ENCODE measurements around the gene ARHGAP24. TPM values are rescaled to one million over a fixed set of nuclear protein-coding genes. Genes with fewer than 3 reads are reported as not detected.
"Not testable (repeated sequence)": the region's sequence is repeated elsewhere in the genome, so short reads cannot be mapped to it uniquely, and the experiment has no call there.

Gene ARHGAP24
- total RNA-seq, 1 donor from 2014 or later = 34.2 TPM

DNA sequence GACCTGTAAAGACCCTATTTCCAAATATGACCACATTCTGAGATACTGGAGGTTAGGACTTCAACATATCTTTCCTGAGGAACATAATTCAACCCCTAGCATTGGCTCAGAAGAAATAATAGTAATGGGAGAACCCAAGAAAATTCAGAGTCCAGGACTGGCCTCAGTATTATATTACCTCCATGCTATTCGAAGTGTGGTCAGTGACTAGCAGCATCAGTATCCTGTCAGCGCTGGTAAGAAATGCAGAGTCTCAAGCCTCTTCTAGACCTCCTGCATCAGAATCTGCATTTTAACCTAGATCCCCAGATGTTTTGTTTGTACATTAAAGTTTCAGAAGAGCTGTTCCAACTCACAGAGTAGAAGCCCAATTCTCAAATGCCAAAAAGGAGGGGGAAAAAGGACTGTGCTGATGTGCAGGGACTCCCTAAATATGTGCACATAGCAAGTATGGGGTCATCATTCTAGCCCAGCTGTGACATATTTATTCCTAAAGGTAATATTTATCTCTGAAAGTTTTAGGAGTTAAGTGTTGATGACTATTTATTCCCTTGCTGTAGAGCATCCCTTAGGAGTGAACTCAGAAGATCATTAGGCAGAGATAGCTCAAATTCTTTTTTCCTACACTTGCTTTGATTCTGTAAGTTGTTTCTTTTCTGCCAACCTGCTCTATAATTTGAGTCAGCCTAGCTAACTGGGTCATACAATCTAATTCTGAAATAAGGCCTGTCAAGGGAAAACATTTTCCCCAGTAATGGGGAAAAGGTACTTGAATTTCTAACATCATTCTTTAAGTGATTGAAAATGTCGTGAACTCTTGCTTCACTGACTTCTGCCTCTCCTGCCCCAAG, 361.9 kb downstream of the ARHGAP24 start:
- DNase-seq (ENCODE audit: extremely low read depth, low read depth, low spot score) = no peak

GRCh38 chr4:85837439-85837733, 362.4 kb downstream of the ARHGAP24 start:
- no peak for DNase-seq (ENCODE audit: extremely low read depth, low read depth, low spot score)

GRCh38 chr4:85839981-85840451, 365.1 kb downstream of the ARHGAP24 start:
- not testable (repeated sequence) for DNase-seq (ENCODE audit: extremely low read depth, low read depth, low spot score)

- DNase-seq (ENCODE audit: extremely low read depth, low read depth, low spot score) = peak; percentile 61
Observed at GRCh38 chr4:85842540-85842939, 367.6 kb downstream of the ARHGAP24 start.

GRCh38 chr4:85853740-85854139, 378.8 kb downstream of the ARHGAP24 start:
- DNase-seq (ENCODE audit: extremely low read depth, low read depth, low spot score) = not testable (repeated sequence)

DNA sequence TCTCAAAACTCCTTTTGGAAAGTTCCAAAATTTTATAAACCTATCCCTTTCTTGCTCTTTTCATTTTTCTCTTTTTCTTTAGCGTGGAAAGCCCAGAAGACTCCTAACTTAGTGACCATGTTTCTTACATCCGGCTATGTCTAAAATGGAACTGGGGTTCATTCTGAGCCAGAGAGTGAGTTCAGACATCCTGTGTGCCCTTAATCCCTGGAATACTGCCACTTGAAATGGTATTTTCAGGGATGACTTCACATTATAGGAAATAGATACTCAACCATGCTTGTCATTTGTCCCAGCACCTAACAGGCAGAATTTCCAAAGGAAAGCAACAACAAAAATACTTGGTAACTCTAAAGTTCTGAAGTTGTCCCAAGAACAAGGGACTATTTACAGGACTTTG, 379.6 kb downstream of the ARHGAP24 start:
- DNase-seq (ENCODE audit: extremely low read depth, low read depth, low spot score) = no peak

DNA sequence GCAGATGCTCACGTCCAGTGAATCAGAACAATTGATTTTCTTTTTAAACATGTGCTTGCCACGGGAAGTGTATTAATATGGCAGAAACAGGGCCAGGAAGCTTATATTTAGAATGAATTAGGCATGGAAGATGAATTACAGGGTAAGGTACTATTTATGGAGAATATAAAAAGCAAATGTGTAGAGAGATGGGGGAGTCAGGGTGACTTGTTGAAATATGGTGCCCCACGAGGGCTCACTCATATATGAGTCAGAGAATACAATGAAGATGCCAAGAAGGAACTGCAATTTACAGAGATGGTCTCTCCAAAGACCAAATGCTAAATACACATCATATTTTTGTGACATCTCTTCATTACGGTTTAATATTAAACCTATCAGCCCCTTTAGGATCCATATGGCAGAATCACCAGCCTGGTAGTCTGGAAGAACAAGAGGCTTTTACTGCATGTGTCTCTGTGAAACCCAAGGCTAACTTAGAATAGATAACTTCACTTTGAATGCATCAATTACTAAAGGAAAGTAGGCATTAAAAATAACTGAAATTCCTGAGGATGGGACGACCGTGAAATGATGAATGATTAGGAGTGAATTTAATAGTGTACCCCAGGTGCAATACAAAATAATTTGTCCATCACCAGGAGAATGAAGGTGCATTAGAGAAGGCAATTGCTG, 385.3 kb downstream of the ARHGAP24 start:
- DNase-seq (ENCODE audit: extremely low read depth, low read depth, low spot score) = no peak

DNA sequence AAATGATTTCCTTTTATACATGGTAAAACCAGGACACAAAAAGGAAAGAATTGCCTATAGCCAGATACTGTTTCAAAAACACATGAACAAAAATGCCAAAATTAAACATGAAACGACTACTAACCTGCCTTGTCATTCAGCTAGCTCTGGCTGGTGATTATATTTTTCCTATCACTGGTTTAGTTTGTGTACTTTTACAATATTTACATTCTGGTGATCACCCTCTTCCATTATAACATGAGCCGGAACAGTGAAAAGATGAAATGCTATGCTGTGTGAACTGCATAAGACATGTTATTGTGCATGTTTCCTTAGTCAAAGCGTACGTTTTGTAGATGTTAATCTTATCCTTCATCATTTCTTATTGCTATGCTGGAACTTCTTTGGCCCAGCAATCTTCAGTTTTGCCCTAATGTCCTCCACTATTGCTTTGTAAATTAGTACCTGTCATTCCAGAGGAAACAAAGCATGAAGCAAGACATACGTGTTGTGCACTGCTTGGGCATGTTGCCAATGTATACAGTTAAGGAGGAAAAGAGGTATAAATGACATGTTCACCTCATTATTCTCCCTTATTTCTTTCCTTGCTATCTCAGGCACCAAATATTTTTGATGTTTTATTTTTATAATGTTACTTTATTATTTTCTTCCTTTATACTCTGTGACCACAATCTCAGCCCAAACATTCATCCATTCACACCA, 386.3 kb downstream of the ARHGAP24 start:
- DNase-seq (ENCODE audit: extremely low read depth, low read depth, low spot score) = no peak

- DNase-seq (ENCODE audit: extremely low read depth, low read depth, low spot score) = no peak
Observed at GRCh38 chr4:85862896-85863295, 387.9 kb downstream of the ARHGAP24 start.

DNA sequence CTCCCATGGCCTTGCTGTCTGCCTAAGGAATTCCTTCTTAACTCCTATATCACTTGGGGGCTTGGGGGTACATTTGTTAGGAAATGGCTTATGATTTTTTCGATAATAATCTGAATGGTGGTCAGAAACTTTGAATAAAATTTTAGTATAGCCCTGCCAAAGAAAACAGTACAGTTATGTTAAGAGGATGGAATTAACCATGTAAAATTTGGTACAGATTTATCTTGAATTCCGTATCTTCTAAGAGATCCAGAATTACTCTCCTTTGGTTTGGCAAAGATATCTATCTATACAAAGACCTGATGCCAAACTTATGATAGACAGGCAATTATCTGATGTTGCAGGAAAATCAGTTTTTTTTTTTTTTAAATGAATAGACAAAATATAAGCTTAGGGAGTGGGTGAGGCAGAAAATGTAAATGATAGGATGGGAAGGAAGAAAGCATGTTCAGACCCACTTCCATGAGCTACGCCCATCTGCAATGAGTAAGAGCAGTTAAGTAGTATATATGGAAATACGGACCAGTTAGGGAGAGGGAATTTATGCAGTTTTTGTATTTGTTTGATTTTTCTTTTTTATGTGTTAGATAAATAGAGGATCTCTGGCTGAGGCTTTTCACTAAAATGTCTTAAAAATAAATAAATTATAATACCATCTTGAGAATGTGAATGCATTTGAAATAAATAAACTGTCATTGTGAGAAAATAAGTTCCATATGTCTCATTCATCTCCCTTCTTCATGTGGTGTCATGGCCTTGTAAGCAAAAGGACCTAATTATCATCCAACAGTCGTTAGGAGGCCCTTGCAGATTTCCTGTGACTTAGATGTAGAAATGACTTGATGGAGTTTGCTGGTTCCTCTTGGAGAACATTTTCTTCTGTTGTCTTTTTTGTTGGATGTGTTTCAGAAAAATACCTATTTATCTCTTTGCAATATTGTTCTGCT, 389.6 kb downstream of the ARHGAP24 start:
- no peak for DNase-seq (ENCODE audit: extremely low read depth, low read depth, low spot score)

DNA sequence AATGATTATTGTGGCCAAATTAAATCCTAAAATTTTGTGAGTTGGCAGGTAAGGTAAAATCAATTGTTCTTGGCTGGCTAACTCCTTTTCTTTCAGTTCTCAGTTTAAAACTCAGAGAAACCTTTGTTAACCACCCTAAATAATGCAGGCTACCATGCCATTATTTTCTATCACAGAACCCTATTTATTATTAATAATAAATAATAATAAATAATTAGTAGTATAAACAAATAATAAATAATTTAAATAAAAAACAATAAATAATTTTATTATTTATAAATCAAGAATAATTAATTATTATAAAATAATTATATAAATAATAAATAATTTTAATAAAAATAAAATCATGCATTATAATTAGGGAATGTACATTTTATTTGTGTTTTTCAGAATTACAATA, 390.3 kb downstream of the ARHGAP24 start:
- no peak for DNase-seq (ENCODE audit: extremely low read depth, low read depth, low spot score)

GRCh38 chr4:85866508-85866907, 391.6 kb downstream of the ARHGAP24 start:
- DNase-seq (ENCODE audit: extremely low read depth, low read depth, low spot score) = no peak

- no peak for DNase-seq (ENCODE audit: extremely low read depth, low read depth, low spot score)
Observed at GRCh38 chr4:85867271-85867670, 392.3 kb downstream of the ARHGAP24 start.

GRCh38 chr4:85869181-85869580, 394.2 kb downstream of the ARHGAP24 start:
- DNase-seq (ENCODE audit: extremely low read depth, low read depth, low spot score) = no peak

- no peak for DNase-seq (ENCODE audit: extremely low read depth, low read depth, low spot score)
Observed at GRCh38 chr4:85870298-85871083, 395.5 kb downstream of the ARHGAP24 start.

GRCh38 chr4:85873566-85873965, 398.6 kb downstream of the ARHGAP24 start:
- DNase-seq (ENCODE audit: extremely low read depth, low read depth, low spot score) = no peak

- no peak for DNase-seq (ENCODE audit: extremely low read depth, low read depth, low spot score)
Observed at GRCh38 chr4:85879518-85879917, 404.6 kb downstream of the ARHGAP24 start.

- DNase-seq (ENCODE audit: extremely low read depth, low read depth, low spot score) = no peak
Observed at GRCh38 chr4:85883180-85883579, 408.2 kb downstream of the ARHGAP24 start.

- DNase-seq (ENCODE audit: extremely low read depth, low read depth, low spot score) = no peak
Observed at GRCh38 chr4:85884251-85884650, 409.3 kb downstream of the ARHGAP24 start.

GRCh38 chr4:85886665-85887064, 411.7 kb downstream of the ARHGAP24 start:
- DNase-seq (ENCODE audit: extremely low read depth, low read depth, low spot score) = no peak
